Mesendoderm (in vitro differentiated cells): ENCODE results near the gene GNAL.

Experiments used
- DNase-seq: peaks from one replicate; pipeline ENCODE4 v3.0.0; 2013
- H2AK5ac ChIP-seq: 2 replicates; pipeline ENCODE4 v1.6.1; 2013; ENCODE audit warnings: low read length, inconsistent platforms
- H2BK120ac ChIP-seq: 2 replicates; pipeline ENCODE4 v1.6.1; 2013; ENCODE audit warnings: low read depth, mild to moderate bottlenecking, low read length, moderate library complexity, mixed read lengths
- H2BK15ac ChIP-seq: replicated peaks from 2 replicates; pipeline ENCODE4 v1.6.1; 2013; ENCODE audit warnings: low read depth, mild to moderate bottlenecking, moderate library complexity
- H2BK5ac ChIP-seq: 2 replicates; pipeline ENCODE4 v1.6.1; 2013; ENCODE audit warnings: low read length, inconsistent platforms
- H3K18ac ChIP-seq: 2 replicates; pipeline ENCODE4 v1.6.1; 2013; ENCODE audit warnings: mild to moderate bottlenecking, low read length, mixed read lengths
- H3K23ac ChIP-seq: one replicate; pipeline ENCODE4 v1.6.1; 2013; ENCODE audit warnings: low read length
- H3K27ac ChIP-seq: 2 replicates; pipeline ENCODE4 v1.5.1; 2013; ENCODE audit warnings: low read depth, mild to moderate bottlenecking, inconsistent platforms, low read length, moderate library complexity
- H3K27me3 ChIP-seq: 2 replicates; pipeline ENCODE4 v1.6.1; 2013; ENCODE audit warnings: low read length, control low read depth, mild to moderate bottlenecking, inconsistent platforms; ENCODE audit not compliant: insufficient read depth, poor library complexity
- H3K36me3 ChIP-seq: 2 replicates; pipeline ENCODE4 v1.6.1; 2013; ENCODE audit warnings: low read length, inconsistent platforms; ENCODE audit not compliant: control insufficient read depth, insufficient read depth
- H3K4ac ChIP-seq: one replicate; pipeline ENCODE4 v1.6.1; 2013; ENCODE audit warnings: low read depth, mild to moderate bottlenecking, low read length, moderate library complexity
- H3K4me1 ChIP-seq: 2 replicates; pipeline ENCODE4 v1.6.1; 2013; ENCODE audit warnings: low read depth, low read length, inconsistent platforms; ENCODE audit not compliant: control insufficient read depth
- H3K4me2 ChIP-seq: 2 replicates; pipeline ENCODE4 v1.6.1; 2013; ENCODE audit warnings: low read length
- H3K4me3 ChIP-seq: 2 replicates; pipeline ENCODE4 v1.5.1; 2013; ENCODE audit warnings: mild to moderate bottlenecking, low read length
- H3K56ac ChIP-seq: one replicate; pipeline ENCODE4 v1.6.1; 2013; ENCODE audit warnings: low read length
- H3K79me1 ChIP-seq: 2 replicates; pipeline ENCODE4 v1.6.1; 2013; ENCODE audit warnings: low read length, inconsistent platforms
- H3K79me2 ChIP-seq: 2 replicates; pipeline ENCODE4 v1.6.1; 2013; ENCODE audit warnings: mild to moderate bottlenecking, low read length; ENCODE audit not compliant: control insufficient read depth, insufficient read depth
- H3K9ac ChIP-seq: 2 replicates; pipeline ENCODE4 v1.6.1; 2013; ENCODE audit warnings: low read length, inconsistent platforms
- H4K5ac ChIP-seq: one replicate; pipeline ENCODE4 v1.6.1; 2013; ENCODE audit warnings: low read length
- H4K8ac ChIP-seq: one replicate; pipeline ENCODE4 v1.6.1; 2013; ENCODE audit warnings: low read depth, mild to moderate bottlenecking, control low read depth, low read length, moderate library complexity
- WGBS: extraction: QIAGEN DNeasy Blood & Tissue Kit; methylation state at CpG from one replicate; pipeline ENCODE4 v1.1.7; 2013; ENCODE audit warnings: low lambda C conversion rate, missing lambda C conversion rate; ENCODE audit not compliant: insufficient coverage; ENCODE audit errors: extremely low coverage; 5-methylcytosine and 5-hydroxymethylcytosine counted together

GNAL gene

GRCh38 chr18:11861583-11862288, 172.7 kb downstream of the GNAL start:
- no peaks in the 10 kb centered on the region for H3K27me3 ChIP-seq
- H3K79me2 ChIP-seq: no peaks in the 10 kb centered on the region
- H3K23ac ChIP-seq: peak overlapping the region; percentile 53
- no peak overlapping the region for H3K4ac ChIP-seq
- no peak overlapping the region for H4K5ac ChIP-seq
- H4K8ac ChIP-seq: no peak overlapping the region
- no peak overlapping the region for H3K4me3 ChIP-seq
- H3K18ac ChIP-seq: no peak overlapping the region
- no peak overlapping the region for H3K9ac ChIP-seq
- DNase-seq: no peak
- H2BK15ac ChIP-seq: no peak overlapping the region
- WGBS: 100% methylated on average over 6 of the region's 20 CpGs
- H2BK120ac ChIP-seq: no peak overlapping the region
- H3K27ac ChIP-seq: no peak overlapping the region
- H2BK5ac ChIP-seq: no peak overlapping the region
- peaks cover 4% of the 10 kb centered on the region for H3K4me1 ChIP-seq
- H3K79me1 ChIP-seq: no peaks in the 10 kb centered on the region
- no peak overlapping the region for H3K4me2 ChIP-seq
- H2AK5ac ChIP-seq: no peak overlapping the region
- H3K36me3 ChIP-seq: no peaks in the 10 kb centered on the region
- no peak overlapping the region for H3K56ac ChIP-seq

GRCh38 chr18:11862468-11863137, 173.5 kb downstream of the GNAL start:
- Histone ChIP-seq H2BK5ac (no peak overlapping the region), H3K4me3 (no peak overlapping the region), H2BK15ac (no peak overlapping the region), H3K79me1 (no peaks in the 10 kb centered on the region), H4K8ac (no peak overlapping the region), H3K23ac (no peak overlapping the region), H3K27me3 (no peaks in the 10 kb centered on the region), H3K36me3 (no peaks in the 10 kb centered on the region), H2AK5ac (no peak overlapping the region), H3K79me2 (no peaks in the 10 kb centered on the region), H3K18ac (no peak overlapping the region), H3K4ac (no peak overlapping the region), H4K5ac (no peak overlapping the region), H3K4me1 (no peaks in the 10 kb centered on the region), H3K56ac (no peak overlapping the region), H2BK120ac (no peak overlapping the region), H3K4me2 (no peak overlapping the region), H3K27ac (no peak overlapping the region), H3K9ac (no peak overlapping the region)
- peak; percentile 37 for DNase-seq
- WGBS: no CpG with 5 or more reads among the region's 6 CpGs

- WGBS: no CpG with 5 or more reads among the region's 2 CpGs
- Histone ChIP-seq H2BK15ac (no peak overlapping the region), H3K36me3 (peaks cover 3% of the 10 kb centered on the region), H3K4me3 (no peak overlapping the region), H2BK120ac (no peak overlapping the region), H3K79me1 (no peaks in the 10 kb centered on the region), H3K9ac (no peak overlapping the region), H3K4ac (no peak overlapping the region), H3K79me2 (no peaks in the 10 kb centered on the region), H3K23ac (no peak overlapping the region), H4K5ac (no peak overlapping the region), H3K18ac (no peak overlapping the region), H2AK5ac (no peak overlapping the region), H3K4me2 (no peak overlapping the region), H4K8ac (no peak overlapping the region), H3K27me3 (no peaks in the 10 kb centered on the region), H3K27ac (no peak overlapping the region), H3K56ac (no peak overlapping the region), H2BK5ac (no peak overlapping the region), H3K4me1 (no peaks in the 10 kb centered on the region)
- no peak for DNase-seq
Measured at GRCh38 chr18:11864471-11864870, 175.4 kb downstream of the GNAL start.

GRCh38 chr18:11865071-11865470, 176.0 kb downstream of the GNAL start:
- H2BK120ac ChIP-seq: no peak overlapping the region
- H4K5ac ChIP-seq: no peak overlapping the region
- H4K8ac ChIP-seq: no peak overlapping the region
- H3K27ac ChIP-seq: no peak overlapping the region
- no peak overlapping the region for H3K18ac ChIP-seq
- no peak overlapping the region for H3K4me3 ChIP-seq
- no peaks in the 10 kb centered on the region for H3K27me3 ChIP-seq
- no peak overlapping the region for H3K4ac ChIP-seq
- peaks cover 3% of the 10 kb centered on the region for H3K36me3 ChIP-seq
- no peaks in the 10 kb centered on the region for H3K79me2 ChIP-seq
- no peak overlapping the region for H3K9ac ChIP-seq
- no CpG with 5 or more reads among the region's 12 CpGs for WGBS
- no peak for DNase-seq
- no peak overlapping the region for H2AK5ac ChIP-seq
- no peak overlapping the region for H3K23ac ChIP-seq
- no peak overlapping the region for H2BK15ac ChIP-seq
- H2BK5ac ChIP-seq: no peak overlapping the region
- no peaks in the 10 kb centered on the region for H3K4me1 ChIP-seq
- no peaks in the 10 kb centered on the region for H3K79me1 ChIP-seq
- H3K4me2 ChIP-seq: no peak overlapping the region
- H3K56ac ChIP-seq: no peak overlapping the region

GRCh38 chr18:11866329-11866728, 177.3 kb downstream of the GNAL start:
- Histone ChIP-seq H2BK5ac (no peak overlapping the region), H3K36me3 (peaks cover 3% of the 10 kb centered on the region), H3K79me1 (no peaks in the 10 kb centered on the region), H3K4me2 (no peak overlapping the region), H3K27me3 (no peaks in the 10 kb centered on the region), H4K5ac (no peak overlapping the region), H3K4ac (no peak overlapping the region), H2BK15ac (no peak overlapping the region), H3K56ac (no peak overlapping the region), H2AK5ac (no peak overlapping the region), H3K9ac (no peak overlapping the region), H3K4me1 (no peaks in the 10 kb centered on the region), H3K27ac (no peak overlapping the region), H3K18ac (no peak overlapping the region), H2BK120ac (no peak overlapping the region), H4K8ac (no peak overlapping the region), H3K23ac (no peak overlapping the region), H3K79me2 (no peaks in the 10 kb centered on the region), H3K4me3 (no peak overlapping the region)
- no peak for DNase-seq
- no CpG with 5 or more reads among the region's 10 CpGs for WGBS
